NCI-H1092 treated with DMSO at 0.1 percent for 48 hours (cell line): ENCODE results near the gene RSPH6A.

Source experiments
- DNase-seq: peaks from one replicate; lab custom pipeline; 2025; lab: John Stamatoyannopoulos, UW

Gene RSPH6A

DNA sequence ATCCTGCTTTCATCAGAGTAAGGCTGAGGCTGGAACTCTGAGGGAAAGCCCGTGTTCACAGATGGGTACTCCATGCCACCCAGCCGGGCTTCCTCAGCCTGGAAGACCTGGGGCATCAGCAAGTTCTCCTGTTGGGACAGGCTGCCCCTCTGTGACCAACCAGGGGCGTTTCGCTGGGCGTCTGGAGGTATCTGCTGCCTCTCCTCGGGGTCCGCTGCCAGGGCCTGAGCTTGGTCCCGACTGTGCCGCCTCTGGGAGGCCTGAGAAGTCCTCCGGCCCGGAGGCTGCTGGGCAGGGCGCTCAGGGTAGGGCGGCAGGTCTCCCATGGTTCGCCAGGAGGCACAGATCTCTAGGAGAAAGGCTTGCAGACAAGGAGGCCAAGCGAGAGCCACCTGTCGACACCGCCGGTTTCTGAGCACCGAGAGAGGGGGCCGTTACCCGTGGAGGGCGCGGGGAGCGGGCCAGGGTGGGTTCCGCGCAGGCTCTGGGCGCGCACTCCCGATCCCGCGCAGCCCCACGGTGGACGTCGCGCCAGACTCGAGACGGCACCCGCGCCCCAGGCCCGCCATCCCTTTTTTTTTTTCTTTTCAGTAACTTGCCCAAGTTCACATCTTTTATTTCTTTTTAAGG lies at the start of gene RSPH6A:
Gene RSPH6A (minus strand): TSS at position 458 of the 630 bp plus-strand sequence. CDS start 132 bp downstream, at position 326.
- no peak for DNase-seq

DNA sequence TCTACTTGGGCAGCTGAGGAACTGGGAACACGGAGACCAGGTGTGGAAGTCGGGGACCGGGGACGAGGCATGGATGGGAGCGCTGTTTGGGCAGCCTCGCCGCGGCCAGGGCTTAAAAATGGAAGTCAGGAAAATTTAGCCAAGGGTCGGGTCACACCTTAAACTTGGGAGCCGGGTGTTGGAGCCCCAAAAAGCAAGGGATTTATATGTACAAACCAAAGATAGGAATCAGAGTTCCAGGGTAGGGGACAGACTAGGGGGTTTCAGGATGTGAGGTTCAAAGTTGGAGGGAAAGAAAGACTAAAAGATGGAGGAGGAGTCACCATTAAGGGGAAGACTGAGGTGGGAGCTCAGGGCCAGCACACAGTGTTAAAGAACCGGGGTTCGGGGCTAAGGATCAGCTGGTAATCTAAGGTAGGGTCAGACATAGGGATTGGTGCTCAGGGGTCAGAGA lies 49.5 kb upstream of the RSPH6A start:
- DNase-seq, result no peak

DNA sequence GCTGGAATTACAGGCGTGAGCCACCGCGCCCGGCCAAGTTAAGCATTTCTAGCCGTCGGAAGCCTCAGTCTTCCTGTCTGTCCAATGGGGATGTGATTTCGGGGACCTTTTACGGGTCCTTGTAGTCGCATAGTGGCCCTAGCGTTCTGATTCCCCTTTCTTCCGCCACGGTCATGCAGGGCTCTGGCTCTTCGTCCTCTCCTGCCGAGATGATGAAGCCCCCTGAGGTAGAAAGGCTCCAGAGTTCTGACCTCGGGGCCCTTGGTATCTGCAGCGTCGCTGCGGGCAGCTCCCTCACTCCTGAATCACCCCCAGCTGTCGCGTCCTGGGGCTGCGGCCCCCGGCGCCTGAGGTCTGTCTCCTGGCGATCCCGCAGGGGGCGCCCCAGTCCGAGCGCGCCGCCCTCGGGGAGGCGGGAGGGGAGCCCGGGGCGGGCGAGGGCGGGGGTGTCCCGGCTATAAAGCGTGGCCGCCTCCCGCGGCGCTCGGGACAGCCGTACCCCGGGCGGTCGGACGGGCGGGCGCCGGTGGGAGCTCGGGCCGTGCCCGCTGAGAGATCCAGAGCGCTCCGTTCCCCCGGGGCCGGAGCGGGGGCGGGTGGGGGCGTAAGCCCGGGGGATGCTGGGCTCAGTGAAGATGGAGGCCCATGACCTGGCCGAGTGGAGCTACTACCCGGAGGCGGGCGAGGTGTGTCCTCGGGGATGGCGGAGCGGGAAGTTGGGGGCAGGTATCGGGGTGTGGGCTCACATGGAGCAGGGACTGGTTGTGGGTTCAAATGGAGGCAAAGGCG lies 48.9 kb upstream of the RSPH6A start, which contains the start of gene FOXA3:
Gene FOXA3 (plus strand): TSS at position 487 of the 789 bp plus-strand sequence. CDS start 131 bp downstream, at position 618.
- DNase-seq, result no peak

DNA sequence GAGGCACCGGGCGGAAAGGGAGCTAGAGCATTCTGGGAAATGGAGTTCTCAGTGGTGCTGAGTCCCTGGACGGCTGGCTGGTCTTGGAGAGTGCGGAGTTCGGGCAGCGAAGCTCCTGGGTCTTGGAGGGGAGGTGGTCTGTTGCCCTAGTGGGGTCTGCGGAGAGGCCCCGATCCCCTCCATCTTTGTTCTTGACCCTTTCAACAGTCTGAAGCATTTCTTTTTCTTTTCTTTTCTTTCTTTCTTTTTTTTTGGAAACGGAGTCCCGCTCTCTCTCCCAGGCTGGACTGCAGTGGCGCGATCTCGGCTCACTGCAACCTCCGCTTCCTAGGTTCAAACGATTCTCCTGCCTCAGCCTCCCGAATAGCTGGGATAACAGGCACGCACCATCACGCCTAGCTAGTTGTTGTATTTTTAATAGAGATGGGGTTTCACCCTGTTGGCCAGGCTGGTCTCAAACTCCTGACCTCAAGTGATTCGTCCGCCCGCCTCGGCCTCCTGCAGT lies 48.3 kb upstream of the RSPH6A start:
- no peak for DNase-seq

DNA sequence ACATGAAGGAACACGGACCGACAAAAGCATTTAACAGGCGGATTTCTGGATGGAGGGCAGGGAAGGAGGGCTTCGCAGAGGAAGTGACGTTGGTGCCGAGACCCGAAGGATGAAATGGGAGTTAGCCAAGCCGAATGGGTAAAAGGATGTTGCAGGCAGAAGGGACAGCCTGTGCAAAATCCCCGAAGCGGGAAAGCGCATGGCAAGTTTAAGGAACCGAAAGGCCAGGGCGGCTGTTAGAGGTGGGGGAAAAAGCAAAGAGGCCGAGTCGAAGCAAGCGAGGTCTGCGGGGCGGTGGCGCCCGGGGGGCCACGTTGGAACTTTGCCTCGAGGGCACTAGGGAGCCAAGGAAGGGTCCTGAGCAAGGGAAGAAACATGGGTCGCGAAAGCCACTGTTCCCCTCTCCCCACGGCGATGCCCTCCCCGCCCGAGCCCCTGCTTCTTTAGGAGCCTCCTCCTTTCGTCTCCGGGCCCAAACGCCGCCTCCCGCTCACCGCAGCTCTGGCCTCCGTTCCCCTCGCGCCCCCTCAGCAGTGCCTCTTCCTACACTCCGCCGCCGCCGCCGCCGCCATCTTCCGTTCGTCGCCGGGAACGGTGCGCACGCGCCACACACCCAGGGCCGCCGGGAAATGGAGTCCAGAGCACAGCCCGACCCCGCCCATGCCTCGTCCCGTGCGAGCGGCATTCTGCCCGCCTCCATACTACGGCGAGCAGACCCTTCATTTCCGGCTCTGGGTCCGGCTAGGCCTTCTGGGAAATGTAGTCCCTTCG lies 47.6 kb upstream of the RSPH6A start, which contains the start of gene SYMPK:
Gene SYMPK (minus strand): TSS at position 584 of the 771 bp plus-strand sequence. CDS start 8,652 bp downstream, outside the sequence.
- peak; percentile 95 for DNase-seq

DNA sequence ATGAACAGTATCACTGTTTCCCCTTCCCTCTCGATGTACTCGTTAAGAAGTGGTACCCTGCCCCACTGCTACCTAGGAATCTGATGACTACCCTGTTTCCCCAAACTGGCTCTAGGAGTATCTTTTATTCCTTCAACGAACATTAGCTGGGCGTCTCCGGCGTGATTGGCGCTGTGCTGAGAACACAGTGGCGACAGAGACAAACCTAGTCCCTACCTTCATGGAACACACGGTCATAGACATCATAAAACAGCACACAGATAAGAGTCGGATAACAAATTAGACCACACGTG lies 47.1 kb upstream of the RSPH6A start:
- no peak for DNase-seq

DNA sequence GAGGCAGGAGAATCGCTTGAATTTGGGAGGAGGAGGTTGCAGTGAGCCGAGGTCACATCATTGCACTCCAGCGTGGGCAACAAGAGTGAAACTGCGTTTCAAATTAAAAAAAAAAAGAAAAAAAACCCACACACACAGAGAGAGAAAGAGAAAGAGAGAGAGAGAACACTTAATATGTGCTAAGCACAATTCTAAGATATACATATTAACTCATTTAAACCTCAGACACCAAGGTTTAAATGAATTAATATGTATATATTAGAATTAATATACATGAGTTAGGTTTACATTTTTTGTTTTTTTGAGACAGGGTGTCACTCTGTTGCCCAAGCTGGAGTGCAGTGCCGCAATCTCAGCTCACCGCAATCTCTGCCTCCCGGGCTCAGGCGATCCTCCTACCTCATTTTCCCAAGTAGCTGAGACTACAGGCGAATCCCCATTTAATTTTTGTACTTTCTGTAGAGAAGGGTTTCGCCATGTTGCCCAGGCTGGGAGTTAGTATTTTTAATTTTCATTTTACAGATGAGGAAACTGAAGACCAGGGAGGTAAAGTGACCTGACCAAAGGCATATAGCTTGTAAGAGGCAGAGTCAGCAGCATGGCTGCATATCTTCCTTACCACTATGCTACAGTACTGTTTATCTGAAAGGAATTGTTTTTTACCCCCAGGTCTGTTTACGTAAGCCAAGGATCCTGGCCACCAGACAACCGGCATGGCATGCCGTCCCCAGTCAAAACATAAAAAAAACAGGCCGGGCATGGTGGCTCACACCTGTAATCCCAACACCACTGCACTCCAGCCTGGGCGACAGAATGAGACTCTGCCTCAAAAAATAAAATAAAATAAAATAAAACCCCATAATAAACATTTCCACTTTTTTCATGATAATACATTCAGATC lies 45.5 kb upstream of the RSPH6A start:
- no peak for DNase-seq

DNA sequence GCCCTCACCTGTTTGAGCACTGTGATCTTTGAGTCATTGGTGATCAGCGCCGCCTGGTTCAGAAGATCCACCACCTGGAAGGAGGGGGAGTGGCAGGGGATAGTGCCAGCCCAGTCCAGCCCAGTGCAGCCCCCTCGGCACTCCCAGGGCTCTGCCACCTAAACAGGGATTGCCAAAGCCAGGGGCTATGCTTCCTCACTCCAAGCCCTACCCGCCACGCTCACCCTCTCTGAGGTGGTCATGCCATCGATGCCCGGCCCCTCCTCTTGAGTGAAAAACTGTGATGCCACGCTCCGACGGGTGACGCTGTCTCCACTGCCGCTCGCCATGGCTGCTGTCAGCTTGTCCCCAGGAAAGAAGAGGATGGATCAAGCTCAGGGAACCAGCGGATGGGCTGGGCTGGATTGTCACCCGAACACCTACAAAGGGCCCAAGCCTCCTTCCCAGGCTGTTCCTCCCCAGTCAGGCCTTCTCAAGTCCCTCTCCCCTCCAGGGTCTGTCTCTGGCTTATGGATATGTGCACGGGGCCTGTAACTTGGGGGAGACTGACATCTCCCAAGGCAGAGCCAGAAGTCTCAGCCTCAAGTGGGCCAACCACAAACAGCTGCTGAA lies 39.2 kb upstream of the RSPH6A start:
- DNase-seq, result no peak

DNA sequence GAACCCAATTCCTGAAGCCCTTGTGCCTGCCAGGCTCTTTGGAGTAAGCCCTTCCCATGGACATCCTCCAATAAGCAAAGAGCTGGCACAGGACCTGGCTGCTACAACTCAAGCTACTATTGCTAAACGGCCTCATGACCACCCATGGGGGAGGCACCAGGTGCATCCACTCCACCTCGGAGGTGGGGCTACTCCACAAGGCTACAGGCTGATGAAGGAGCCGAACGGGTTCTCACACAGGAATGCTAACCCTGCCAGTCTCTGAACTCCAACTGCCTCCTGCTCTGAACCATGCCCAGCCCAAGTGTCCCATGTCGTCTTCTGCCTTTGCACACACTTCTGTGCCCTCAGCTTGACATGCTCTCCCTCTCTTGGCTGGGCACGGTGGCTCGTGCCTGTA lies 37.9 kb upstream of the RSPH6A start:
- DNase-seq, result no peak

DNA sequence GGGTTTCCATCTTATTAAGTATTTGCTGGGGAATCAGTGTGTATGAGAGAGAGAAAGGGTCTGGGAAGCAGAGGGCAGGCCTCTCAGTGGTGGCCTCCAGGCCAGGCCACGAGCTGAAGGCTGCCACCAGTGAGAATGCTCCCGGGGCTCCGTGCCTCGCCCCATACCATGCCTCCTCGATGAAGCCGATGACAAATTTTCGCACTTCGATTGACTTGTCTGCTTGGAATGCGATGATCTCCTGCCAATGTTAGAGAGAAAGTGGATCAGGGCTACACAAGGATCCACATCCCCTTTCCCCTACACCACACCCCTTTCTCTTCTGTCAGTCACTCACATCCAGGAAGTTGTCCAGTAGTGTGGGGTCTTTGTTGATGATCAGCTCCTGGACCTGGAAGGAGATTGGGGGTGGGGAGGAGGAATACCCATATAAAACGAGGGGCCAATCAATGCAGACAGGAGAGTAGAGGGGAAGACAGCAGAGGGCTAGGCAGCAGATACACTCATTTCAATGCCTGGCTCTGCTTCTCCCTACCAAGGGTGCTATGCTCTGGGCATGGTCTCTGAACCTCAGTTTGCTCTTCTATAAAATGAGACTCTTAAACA lies 37.1 kb upstream of the RSPH6A start:
- no peak for DNase-seq

DNA sequence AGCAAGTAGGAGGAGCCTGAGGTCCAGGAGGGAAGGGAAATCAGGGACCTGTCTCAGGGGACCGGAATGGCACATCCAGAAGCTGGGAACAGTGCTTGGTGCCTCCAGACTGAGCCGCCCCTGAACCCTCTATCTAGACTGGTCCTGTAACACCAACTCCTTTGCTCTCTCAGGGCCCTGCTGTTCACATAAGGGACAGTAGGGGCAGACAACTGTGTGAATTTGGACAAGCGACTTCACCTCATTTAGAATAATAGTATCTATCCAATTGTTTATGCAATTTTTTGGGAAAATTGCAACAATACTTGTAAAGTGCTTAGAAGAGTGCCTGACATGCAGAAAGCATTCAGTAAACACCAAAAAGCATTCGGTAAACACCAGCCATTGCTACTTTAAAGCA lies 33.8 kb upstream of the RSPH6A start:
- no peak for DNase-seq

DNA sequence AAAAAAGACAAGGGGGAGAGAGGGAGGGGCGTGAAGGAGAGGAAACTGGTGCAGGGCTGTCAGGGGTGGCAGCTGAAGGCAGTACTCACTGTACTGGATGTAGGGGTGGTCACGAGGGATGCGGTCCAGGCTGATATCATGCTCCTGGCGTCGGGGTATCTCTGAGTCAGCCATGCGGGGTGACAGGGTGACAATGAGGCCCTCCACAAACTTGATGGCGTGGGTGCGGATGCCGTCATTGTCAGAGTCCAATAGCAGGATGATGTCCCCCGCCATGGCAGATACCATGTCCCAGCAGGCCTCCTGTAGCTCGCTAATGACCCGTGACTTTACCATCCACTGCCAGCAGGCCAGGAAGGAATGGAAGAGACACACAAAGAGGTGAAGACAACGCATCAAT lies 32.6 kb upstream of the RSPH6A start:
- DNase-seq, result no peak

DNA sequence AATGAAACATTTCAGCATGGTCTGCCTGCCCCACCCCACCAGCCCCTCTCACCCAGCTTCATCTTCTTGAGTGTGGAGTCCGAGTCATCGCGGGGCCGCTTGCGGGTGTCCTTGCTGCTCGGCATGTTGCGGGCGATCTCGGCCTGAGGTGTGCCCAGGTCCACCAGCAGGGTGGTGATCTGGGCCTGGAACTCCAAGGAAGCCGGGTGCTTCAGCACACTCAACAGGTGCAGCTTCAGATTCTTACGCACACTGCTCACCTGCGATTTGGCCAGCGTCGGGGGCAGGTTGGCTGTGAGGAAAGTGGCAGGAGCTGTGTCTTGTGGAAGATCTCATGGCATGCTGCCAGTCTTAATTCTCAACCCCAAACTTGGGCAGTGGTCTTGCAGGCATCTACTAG lies 27.1 kb upstream of the RSPH6A start:
- DNase-seq, result no peak

DNA sequence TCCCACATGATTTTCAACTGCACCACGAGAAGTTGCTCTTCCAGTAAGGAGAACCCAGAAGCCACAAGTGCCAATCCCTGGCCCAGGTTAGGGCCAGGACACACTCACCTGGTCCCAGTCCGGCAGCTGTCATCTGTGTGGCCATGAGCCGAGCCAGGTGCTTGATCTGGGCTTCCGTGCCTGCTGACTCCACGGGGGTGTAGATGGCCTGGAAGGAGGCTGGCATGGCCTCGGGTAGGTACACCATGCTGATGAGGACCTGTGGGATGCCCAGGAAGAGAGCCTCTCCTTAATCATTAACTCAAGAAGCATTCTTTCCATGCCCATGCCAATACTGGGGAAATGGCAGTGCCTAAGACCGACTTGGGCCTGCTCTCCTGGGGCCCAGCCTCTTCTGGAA lies 19.9 kb upstream of the RSPH6A start:
- DNase-seq, result no peak

DNA sequence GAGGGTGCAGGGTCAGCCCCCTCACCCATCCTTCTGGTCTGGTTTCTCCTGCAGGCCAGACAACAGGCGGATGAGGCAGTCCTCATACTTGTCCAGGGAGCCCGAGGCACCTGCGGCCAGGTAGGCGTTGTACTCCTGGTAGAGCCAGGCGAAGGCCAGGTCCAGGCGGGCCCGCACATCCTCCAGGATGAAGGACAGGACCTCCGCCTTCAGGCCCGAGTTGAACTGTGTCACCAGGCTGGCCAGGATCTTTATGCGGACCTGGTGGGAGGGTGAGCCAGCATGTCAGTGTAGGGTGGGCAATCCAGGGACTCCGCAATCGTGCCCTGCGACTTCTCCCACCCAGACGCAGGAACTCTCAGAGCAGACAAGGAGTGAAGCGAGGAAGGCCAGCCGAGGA lies 13.8 kb upstream of the RSPH6A start:
- no peak for DNase-seq

DNA sequence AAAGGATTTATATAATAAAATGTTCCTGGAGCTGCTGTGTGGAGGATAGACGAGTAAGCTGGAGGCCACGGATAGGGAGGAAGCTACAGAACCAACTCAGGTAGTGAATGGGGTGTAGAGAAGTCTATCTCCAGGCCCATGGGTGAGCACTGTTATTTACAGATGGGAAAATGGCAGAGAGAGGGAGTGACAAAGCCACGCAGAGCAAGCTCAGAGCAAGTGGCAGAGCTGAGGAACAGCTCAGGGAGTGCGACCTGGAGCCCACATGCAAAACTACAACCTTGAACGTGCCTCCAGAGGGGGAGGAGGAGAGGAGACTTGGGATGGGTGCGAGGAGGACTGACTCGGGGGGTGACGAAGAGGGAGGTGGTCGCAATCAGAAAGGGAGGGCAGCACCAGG lies 13.4 kb upstream of the RSPH6A start:
- no peak for DNase-seq

DNA sequence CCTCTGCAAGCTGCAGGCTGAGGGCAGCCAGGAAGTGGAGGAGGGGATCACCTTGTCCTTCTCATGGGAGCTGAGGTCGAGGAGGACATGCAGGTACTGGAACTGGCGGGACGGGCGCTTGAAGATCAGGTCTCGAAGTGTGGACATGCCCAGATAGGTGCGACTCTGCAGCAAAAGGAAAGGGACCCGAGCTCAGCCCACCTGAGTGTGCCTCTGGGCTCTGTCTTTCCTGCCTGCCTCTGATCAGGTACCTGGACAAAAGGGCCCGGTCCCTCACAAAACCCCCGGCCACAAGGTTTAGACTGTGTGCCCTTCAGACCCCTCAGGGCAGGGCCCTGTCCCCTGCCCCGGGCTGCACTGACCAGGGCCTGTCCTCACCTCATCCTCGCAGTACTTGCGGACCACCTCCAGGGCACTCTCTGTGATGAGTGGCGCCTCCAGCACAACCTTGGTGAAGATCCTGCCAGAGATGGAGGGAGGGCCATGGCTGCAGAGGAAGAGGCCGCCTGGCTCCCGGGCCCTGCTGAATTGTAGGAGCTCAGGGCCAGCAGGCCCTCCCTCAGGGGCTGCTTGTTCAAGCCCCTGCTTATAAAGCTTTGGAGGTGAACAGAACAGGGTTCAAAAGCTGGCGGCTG lies 12.5 kb upstream of the RSPH6A start:
- DNase-seq, result no peak

DNA sequence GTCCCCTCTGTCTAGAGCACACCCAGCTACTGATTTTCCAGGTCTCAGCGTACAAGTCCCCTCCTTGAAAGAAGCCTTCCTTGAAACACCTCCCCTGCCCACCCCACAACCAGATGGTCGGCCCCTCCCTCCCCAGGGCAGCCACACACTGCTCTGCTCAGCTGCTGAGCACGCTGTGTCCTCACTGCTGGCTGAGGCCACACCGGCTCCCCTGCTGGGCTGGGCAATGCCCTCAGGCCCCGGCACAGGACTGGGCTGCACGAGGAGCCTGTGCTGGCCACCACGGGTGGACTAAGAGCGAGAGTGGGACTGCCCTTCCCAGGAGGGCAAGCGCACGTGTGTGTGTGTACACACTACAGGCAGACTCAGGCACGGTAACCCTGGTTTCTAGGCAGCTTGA lies 11.8 kb upstream of the RSPH6A start:
- no peak for DNase-seq

DNA sequence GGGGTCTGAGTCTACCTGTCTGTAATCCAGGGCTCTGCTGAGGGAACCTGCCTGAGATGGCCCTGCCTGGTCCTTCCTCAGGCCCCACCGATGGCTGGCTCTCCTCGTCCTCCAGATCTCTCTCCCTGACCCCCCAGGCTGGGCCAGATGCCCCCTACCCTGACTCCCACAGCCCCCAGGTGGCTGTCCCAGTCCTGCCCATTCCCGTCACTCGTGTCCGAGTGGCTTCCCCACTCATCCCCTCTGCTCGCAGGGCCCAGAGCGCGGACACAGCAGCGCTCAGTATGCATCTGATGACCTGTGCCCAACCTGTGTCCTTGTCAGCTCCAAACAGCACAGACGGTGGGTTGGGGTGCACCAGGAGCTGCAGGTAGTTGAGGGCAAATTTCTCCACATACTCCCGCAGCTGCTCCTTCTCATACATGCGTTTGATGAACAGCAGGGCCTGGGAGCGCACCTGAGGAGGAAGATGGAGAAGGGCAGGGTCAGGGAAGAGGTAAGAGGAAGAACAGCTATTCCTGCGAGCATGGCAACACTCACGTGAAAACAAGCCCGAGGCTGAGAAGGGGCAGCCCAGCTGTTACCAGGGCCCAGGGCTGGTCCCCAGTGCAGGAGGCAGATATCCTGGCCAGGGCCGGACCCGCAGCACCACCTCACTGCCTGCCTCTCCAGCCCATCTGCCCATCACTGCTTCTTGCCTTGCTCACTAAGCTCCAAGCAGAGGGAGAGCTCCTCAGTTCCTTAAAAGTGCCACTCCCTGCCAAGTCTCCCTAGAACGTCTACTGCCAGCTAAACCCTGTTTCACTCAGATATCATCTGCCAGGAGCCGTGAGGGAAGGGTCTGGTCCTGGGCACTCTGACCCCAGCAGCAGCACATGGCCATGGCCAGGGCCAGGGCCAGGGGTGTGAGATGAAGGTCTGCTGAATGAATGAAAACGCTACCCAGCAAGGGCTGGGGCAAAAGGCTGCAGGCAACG lies 11.1 kb upstream of the RSPH6A start:
- no peak for DNase-seq
